ENCODE measurements around the gene ORC1.
A peak's percentile ranks its signal among the peaks of the same experiment; 100 is the strongest.

ORC1 gene

DNA sequence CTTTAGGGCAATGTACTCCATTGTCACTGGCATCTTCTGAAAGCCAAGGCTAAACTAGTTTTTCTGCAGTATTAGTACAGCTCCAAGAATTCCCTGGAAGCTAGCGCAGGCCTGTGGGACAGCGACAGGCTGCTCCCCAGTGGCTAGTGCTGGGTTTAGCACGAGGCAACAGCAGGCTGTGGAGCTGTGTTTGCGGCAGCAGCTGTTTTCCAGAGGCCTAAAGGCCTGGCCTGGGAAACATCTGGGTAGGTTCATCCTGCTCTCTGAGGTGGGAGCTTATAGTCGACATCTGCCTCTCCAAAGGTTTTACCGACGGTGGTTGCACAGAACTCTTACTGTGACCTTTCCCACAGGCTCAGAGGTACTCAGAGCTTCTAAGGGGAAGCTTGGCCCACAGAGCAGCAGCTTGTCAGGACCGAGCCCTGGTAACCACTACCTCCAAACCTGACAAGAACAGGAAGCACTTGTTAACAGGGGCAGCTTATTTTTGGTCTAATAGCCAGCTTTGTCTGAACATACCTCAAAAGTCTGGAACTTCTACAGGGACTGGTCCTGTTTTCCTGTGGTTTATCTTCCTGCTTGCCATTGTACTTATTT is 55.4 kb downstream of the ORC1 start:
- H3K27me3 Mint-ChIP-seq, result no peaks in the 10 kb centered on the region
- peaks cover 7% of the 10 kb centered on the region for H3K36me3 Mint-ChIP-seq (ENCODE audit: insufficient read depth)
- no peaks in the 10 kb centered on the region for H3K9me3 Mint-ChIP-seq
- peaks cover 0 to 5% of the 10 kb centered on the region in 2 donors for H3K4me1 Mint-ChIP-seq (ENCODE audit: low read depth in 2 of 2)
- no peak for ATAC-seq (replicated peaks)
- no peak overlapping the region for H3K4me3 Mint-ChIP-seq
- H3K27ac Mint-ChIP-seq, result peak overlapping the region; percentile 13 to 42
- DNase-seq, result no peak

DNA sequence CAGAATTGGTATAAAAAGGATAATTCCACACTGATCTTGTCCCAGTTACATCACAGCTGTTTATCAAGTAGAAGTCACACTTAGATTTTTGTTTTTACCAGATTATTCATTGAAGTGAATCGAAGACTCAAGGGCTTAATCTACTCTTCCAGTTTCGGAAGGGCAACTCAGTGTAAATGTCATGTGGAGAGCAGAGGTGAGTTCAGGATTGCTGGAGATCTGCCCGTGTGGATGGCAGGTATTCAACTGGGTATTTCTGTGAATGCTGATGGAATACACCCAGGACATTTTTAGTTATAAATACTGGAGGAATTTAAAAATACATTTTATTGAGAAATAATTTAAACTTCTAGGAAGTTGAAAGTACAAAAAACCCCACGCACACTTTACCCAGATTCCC is 57.6 kb downstream of the ORC1 start:
- Mint-ChIP-seq H3K36me3 (ENCODE audit: insufficient read depth) (peaks cover 3% of the 10 kb centered on the region), H3K4me3 (no peak overlapping the region), H3K4me1 (ENCODE audit: low read depth in 2 of 2) (peaks cover 0 to 5% of the 10 kb centered on the region in 2 donors), H3K9me3 (no peaks in the 10 kb centered on the region), H3K27me3 (no peaks in the 10 kb centered on the region), H3K27ac (no peak overlapping the region)
- no peak for DNase-seq
- ATAC-seq (replicated peaks), result no peak

DNA sequence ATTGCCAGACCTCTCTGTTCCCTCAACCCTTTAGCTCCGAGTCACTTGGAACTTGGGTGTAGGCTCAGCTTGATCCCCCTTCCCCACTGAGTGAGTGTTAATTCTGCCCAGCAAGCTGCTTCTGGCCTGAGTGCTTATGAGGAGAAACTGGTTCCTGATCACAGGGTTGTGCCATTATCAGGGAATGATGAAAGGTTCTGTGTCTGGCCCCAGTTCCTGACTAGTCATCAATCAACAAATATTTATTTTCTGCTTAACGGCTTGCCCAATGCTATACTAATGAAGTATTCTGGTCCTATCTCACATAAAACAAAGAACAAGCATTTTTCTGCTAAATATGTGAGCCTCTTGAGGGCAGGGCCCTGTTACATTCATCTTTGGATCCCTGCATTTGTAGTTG is 59.0 kb downstream of the ORC1 start:
- H3K27ac Mint-ChIP-seq, result peak overlapping the region in 1 of 2 donors; percentile 60
- ATAC-seq (replicated peaks) (no peak), DNase-seq (no peak)
- H3K27me3 Mint-ChIP-seq, result no peaks in the 10 kb centered on the region
- no peaks in the 10 kb centered on the region for H3K9me3 Mint-ChIP-seq
- H3K4me1 Mint-ChIP-seq (ENCODE audit: low read depth in 2 of 2), result peaks cover 0 to 5% of the 10 kb centered on the region in 2 donors
- peaks cover 3% of the 10 kb centered on the region for H3K36me3 Mint-ChIP-seq (ENCODE audit: insufficient read depth)
- no peak overlapping the region for H3K4me3 Mint-ChIP-seq

DNA sequence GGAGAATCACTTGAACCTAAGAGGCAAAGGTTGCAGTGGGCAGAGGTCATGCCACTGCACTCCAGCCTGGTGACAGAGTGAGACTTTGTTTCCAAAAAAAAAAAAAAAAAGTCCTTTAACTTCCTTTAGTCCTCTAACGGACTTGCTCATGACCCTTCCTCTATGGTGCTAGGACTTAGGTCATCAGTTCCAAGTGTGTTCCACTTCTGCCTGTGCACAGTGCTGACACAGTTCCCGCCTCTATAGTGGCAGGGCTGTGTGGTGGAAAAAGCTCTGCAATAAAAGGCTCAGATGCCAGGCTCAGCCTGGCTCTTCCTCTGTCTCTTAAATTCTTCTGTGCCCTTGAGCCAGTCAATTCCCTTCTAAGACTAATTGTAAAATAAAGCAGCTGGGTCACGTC is 60.2 kb downstream of the ORC1 start:
- H3K4me3 Mint-ChIP-seq, result no peak overlapping the region
- H3K27me3 Mint-ChIP-seq, result no peaks in the 10 kb centered on the region
- no peak overlapping the region for H3K27ac Mint-ChIP-seq
- no peaks in the 10 kb centered on the region for H3K9me3 Mint-ChIP-seq
- DNase-seq (no peak), ATAC-seq (replicated peaks) (no peak)
- H3K4me1 Mint-ChIP-seq (ENCODE audit: low read depth in 2 of 2), result peaks cover 0 to 5% of the 10 kb centered on the region in 2 donors
- H3K36me3 Mint-ChIP-seq (ENCODE audit: insufficient read depth), result peaks cover 3% of the 10 kb centered on the region

DNA sequence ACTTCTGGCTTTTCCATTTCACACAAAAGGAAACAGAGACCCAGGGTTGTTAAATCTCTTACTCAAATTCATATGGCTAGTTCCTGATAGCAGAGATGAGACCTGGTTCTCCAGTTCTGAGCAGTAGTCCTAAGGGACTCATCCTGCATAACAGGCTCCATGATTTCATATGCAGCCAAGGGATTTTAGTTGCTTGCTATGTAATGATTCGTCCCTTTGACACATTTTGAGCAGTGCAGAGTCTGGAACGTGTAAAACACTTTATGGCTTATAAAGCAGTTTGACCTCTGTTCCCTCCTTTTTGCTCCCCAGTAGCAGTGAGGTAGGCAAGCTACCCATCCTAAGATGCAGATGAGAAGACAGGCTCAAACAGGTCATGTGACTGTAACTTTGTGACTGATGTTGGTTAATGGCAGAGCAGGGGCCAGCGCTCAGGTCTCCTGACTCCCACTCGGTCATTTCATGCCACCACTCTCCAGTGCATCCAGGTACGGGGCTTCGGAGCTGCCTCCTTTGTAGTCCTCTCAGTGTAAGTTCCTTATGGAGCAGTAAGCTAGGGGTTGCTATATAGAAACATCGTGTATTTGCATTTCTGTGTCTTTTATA is 62.5 kb downstream of the ORC1 start:
- no peak overlapping the region for H3K27ac Mint-ChIP-seq
- ATAC-seq (replicated peaks), result no peak
- no peaks in the 10 kb centered on the region for H3K9me3 Mint-ChIP-seq
- DNase-seq, result no peak
- H3K27me3 Mint-ChIP-seq, result no peaks in the 10 kb centered on the region
- no peaks in the 10 kb centered on the region for H3K4me1 Mint-ChIP-seq (ENCODE audit: low read depth in 2 of 2)
- peaks cover 3% of the 10 kb centered on the region for H3K36me3 Mint-ChIP-seq (ENCODE audit: insufficient read depth)
- H3K4me3 Mint-ChIP-seq, result no peak overlapping the region

DNA sequence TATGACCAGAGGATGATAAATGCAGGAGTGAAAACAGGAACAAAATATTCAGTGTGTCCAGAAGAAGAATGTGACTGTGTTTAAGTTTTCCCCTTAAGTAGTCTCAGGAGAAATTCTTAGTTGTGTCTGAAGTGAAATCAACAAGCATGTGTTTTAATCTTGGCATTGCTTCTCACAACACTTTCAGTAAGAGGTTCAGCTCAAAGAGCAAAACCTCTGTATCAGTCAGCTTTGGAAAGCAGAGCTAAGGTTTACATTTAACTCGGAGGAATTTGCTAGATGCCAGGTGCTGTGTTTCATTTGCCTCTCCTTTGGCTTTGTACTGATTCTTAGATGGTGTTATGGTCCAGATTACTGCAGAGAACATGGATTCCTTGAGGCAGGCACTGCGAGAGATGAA is 66.8 kb downstream of the ORC1 start:
- peak overlapping the region in 1 of 2 donors; percentile 15 for H3K27ac Mint-ChIP-seq
- no peak for ATAC-seq (replicated peaks)
- no peak for DNase-seq
- H3K27me3 Mint-ChIP-seq, result no peaks in the 10 kb centered on the region
- no peaks in the 10 kb centered on the region for H3K4me1 Mint-ChIP-seq (ENCODE audit: low read depth in 2 of 2)
- no peaks in the 10 kb centered on the region for H3K9me3 Mint-ChIP-seq
- H3K36me3 Mint-ChIP-seq (ENCODE audit: insufficient read depth), result no peaks in the 10 kb centered on the region
- H3K4me3 Mint-ChIP-seq, result no peak overlapping the region

DNA sequence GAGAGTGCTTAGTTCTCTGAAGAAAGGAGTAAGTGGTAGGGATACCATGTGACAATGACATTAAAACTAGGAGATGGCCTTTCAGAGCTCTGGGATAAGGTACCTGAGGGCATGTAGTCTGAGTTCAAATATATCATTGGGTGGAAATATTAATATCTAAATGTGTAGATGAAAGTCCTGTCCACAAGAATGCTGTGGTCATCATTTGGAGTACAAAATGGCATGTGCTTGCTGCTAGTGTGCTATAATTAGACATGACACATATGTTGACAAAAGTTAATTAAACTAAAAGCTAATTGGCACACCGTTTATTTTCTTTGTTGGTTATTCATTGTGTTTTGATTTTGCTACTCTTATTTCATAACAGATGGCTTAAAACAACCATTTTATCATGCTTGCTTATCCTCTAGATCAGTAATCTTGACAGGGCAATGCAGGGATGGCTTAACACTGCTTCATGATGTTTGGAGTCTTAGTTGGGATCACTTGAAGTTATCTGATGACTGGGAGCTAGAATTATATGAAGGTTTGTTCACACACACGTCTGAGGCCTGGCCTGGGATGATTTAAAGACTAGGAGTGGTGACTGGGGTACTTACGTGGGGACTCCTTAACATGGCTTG is 69.2 kb downstream of the ORC1 start:
- Mint-ChIP-seq H3K9me3 (no peaks in the 10 kb centered on the region), H3K27me3 (no peaks in the 10 kb centered on the region), H3K4me3 (no peak overlapping the region), H3K36me3 (ENCODE audit: insufficient read depth) (no peaks in the 10 kb centered on the region), H3K4me1 (ENCODE audit: low read depth in 2 of 2) (no peaks in the 10 kb centered on the region), H3K27ac (no peak overlapping the region)
- DNase-seq (no peak), ATAC-seq (replicated peaks) (no peak)

DNA sequence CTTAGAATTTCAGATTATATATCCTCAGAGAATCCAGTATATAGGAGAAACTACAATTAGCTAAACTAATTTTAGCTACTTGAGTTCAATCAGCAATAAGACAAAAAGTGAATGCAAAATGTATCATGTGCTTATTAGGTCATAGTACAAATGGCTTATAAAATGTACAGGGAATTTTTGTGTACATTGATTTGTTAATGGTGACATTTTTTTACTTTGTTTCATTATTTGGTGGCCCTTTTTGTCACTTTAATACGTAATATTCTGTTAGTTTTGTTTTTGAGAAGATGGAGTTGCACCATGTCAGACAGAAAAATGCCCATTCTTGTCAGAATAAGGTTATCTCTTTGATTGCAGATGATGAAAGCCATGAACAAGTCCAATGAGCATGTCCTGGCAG is 71.8 kb downstream of the ORC1 start:
- no peaks in the 10 kb centered on the region for H3K27me3 Mint-ChIP-seq
- H3K4me3 Mint-ChIP-seq, result no peak overlapping the region
- H3K4me1 Mint-ChIP-seq (ENCODE audit: low read depth in 2 of 2), result no peaks in the 10 kb centered on the region
- no peak for ATAC-seq (replicated peaks)
- DNase-seq, result no peak
- no peaks in the 10 kb centered on the region for H3K36me3 Mint-ChIP-seq (ENCODE audit: insufficient read depth)
- no peak overlapping the region for H3K27ac Mint-ChIP-seq
- no peaks in the 10 kb centered on the region for H3K9me3 Mint-ChIP-seq

DNA sequence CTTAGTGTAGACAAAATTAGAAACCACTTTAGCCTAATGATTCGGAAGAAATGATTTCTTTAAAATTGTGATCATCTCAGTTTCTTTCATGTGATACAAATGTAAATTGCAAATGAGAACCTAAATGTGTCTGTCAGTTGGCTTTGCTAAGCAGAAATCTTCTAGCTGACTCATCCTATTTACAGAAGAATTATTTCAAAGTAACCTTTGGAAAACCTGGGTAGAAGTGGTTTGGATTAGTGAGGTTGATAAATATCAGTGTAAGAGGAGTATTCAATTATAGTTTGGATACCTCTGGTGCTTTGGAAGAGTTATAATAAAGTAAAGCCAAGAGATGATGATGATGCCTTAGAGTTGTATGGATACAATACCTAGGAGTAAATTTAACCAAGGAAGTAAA is 75.6 kb downstream of the ORC1 start:
- Mint-ChIP-seq H3K4me3 (no peak overlapping the region), H3K36me3 (ENCODE audit: insufficient read depth) (no peaks in the 10 kb centered on the region), H3K4me1 (ENCODE audit: low read depth in 2 of 2) (no peaks in the 10 kb centered on the region), H3K27ac (no peak overlapping the region), H3K27me3 (no peaks in the 10 kb centered on the region), H3K9me3 (no peaks in the 10 kb centered on the region)
- DNase-seq (no peak), ATAC-seq (replicated peaks) (no peak)

DNA sequence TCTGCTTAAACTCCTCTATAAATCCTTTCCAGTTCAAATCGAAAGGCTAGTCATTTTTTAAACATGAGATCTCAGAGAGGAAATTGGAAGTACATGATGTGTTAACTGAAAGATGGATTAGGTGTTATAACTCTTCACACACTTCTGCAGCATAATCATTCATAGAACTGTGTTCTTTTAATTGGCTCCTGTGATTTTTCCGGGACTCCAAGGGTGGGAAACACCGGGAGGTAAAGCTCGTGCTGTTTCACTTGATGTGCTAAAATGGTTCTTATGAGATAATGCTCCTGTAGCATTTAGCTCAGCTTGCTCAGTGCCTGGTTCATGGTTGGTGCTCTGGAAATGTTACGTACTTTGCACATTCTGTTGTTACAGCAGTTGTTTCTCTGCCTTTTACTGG is 78.4 kb downstream of the ORC1 start:
- no peaks in the 10 kb centered on the region for H3K36me3 Mint-ChIP-seq (ENCODE audit: insufficient read depth)
- no peak overlapping the region for H3K4me3 Mint-ChIP-seq
- H3K9me3 Mint-ChIP-seq, result no peaks in the 10 kb centered on the region
- ATAC-seq (replicated peaks) (no peak), DNase-seq (no peak)
- no peaks in the 10 kb centered on the region for H3K27me3 Mint-ChIP-seq
- no peak overlapping the region for H3K27ac Mint-ChIP-seq
- no peaks in the 10 kb centered on the region for H3K4me1 Mint-ChIP-seq (ENCODE audit: low read depth in 2 of 2)

DNA sequence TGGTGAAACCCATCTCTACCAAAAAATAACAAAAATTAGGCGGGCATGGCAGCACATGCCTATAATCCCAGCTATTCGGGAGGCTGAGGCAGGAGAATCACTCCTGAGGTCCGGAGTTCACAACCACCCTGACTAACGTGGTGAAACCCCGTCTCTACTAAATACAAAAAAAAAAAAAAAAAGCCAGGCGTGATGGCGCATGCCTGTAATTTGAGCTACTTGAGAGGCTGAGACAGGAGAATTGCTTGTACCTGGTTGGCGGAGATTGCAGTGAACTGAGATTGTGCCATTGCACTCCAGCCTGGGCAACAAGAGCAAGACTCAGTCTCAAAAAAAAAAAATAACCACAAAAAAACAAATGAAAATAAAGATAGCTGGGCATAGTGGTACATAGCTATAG is 80.5 kb downstream of the ORC1 start:
- Mint-ChIP-seq H3K4me1 (ENCODE audit: low read depth in 2 of 2) (no peaks in the 10 kb centered on the region), H3K36me3 (ENCODE audit: insufficient read depth) (no peaks in the 10 kb centered on the region), H3K27me3 (no peaks in the 10 kb centered on the region), H3K27ac (no peak overlapping the region), H3K9me3 (no peaks in the 10 kb centered on the region), H3K4me3 (no peak overlapping the region)
- DNase-seq, result no peak
- ATAC-seq (replicated peaks), result no peak

Measured in effector memory CD8-positive, alpha-beta T cell (primary cell).